Measurements from ENCODE around the gene ELANE. TPM values are rescaled to one million over a fixed set of nuclear protein-coding genes. Genes with fewer than 3 reads are reported as not detected.
A peak's percentile ranks its signal among the peaks of the same experiment; 100 is the strongest.

The ELANE gene
- total and polyA plus RNA-seq, 4 donors, result 1.4 to 21.0 (median 9.3) TPM

- peaks cover 0 to 77% (median 38%) of the 10 kb centered on the region in 4 donors for H3K36me3 ChIP-seq (ENCODE audit: control insufficient read depth in 4 of 4, insufficient read depth in 4 of 4, low read length in 4 of 4)
- H3K27me3 ChIP-seq (ENCODE audit: control insufficient read depth in 3 of 3, insufficient read depth in 3 of 3, low read length in 2 of 3), result no peaks in the 10 kb centered on the region
- H3K9ac ChIP-seq (ENCODE audit: insufficient read depth in 1 of 2, low read length in 2 of 2), result no peak overlapping the region
- H3K4me3 ChIP-seq, result no peak overlapping the region
- TF ChIP-seq CTCF (IDR thresholded peaks at IDR 0.05; ENCODE audit: control extremely low read depth, extremely low read depth), result no peak
- DNase-seq, result no peak
- H3K4me1 ChIP-seq (ENCODE audit: control insufficient read depth in 5 of 5, insufficient read depth in 5 of 5, low read length in 5 of 5), result no peaks in the 10 kb centered on the region
- ATAC-seq (ENCODE audit: insufficient read depth, low FRiP score), result peak; percentile 72
- no peak overlapping the region for H3K27ac ChIP-seq (ENCODE audit: low read depth in 1 of 2, low read length in 1 of 2)
- peaks cover 0 to 4% (median 0%) of the 10 kb centered on the region in 4 donors for H3K9me3 ChIP-seq (ENCODE audit: control insufficient read depth in 4 of 4, insufficient read depth in 3 of 4, low read length in 3 of 4)
- 86 to 91% methylated on average over 22 of the region's 22 CpGs for WGBS, 2 donors
Measured at GRCh38 chr19:883661-884211, 31.6 kb downstream of the ELANE start.

GRCh38 chr19:884420-885211 lies 32.5 kb downstream of the ELANE start:
- no peak for TF ChIP-seq CTCF (IDR thresholded peaks at IDR 0.05; ENCODE audit: control extremely low read depth, extremely low read depth)
- Histone ChIP-seq H3K27me3 (ENCODE audit: control insufficient read depth in 3 of 3, insufficient read depth in 3 of 3, low read length in 2 of 3) (no peaks in the 10 kb centered on the region), H3K4me3 (no peak overlapping the region), H3K27ac (ENCODE audit: low read depth in 1 of 2, low read length in 1 of 2) (peak overlapping the region in 1 of 2 donors; percentile 3), H3K36me3 (ENCODE audit: control insufficient read depth in 4 of 4, insufficient read depth in 4 of 4, low read length in 4 of 4) (peaks cover 0 to 76% (median 42%) of the 10 kb centered on the region in 4 donors), H3K9me3 (ENCODE audit: control insufficient read depth in 4 of 4, insufficient read depth in 3 of 4, low read length in 3 of 4) (peaks cover 0 to 4% (median 0%) of the 10 kb centered on the region in 4 donors), H3K4me1 (ENCODE audit: control insufficient read depth in 5 of 5, insufficient read depth in 5 of 5, low read length in 5 of 5) (no peaks in the 10 kb centered on the region), H3K9ac (ENCODE audit: insufficient read depth in 1 of 2, low read length in 2 of 2) (no peak overlapping the region)
- 95 to 96% methylated on average over 51 of the region's 51 CpGs for WGBS, 2 donors
- no peak for DNase-seq
- ATAC-seq (ENCODE audit: insufficient read depth, low FRiP score), result no peak

GRCh38 chr19:885536-886224 lies 33.6 kb downstream of the ELANE start:
- WGBS, 2 donors, result 97% methylated on average over 63 to 64 of the region's 64 CpGs
- H3K27ac ChIP-seq (ENCODE audit: low read depth in 1 of 2, low read length in 1 of 2), result no peak overlapping the region
- peaks cover 0 to 76% (median 41%) of the 10 kb centered on the region in 4 donors for H3K36me3 ChIP-seq (ENCODE audit: control insufficient read depth in 4 of 4, insufficient read depth in 4 of 4, low read length in 4 of 4)
- H3K4me3 ChIP-seq, result no peak overlapping the region
- H3K9ac ChIP-seq (ENCODE audit: insufficient read depth in 1 of 2, low read length in 2 of 2), result no peak overlapping the region
- TF ChIP-seq CTCF (IDR thresholded peaks at IDR 0.05; ENCODE audit: control extremely low read depth, extremely low read depth), result no peak
- peaks cover 0 to 4% (median 0%) of the 10 kb centered on the region in 4 donors for H3K9me3 ChIP-seq (ENCODE audit: control insufficient read depth in 4 of 4, insufficient read depth in 3 of 4, low read length in 3 of 4)
- ATAC-seq (ENCODE audit: insufficient read depth, low FRiP score), result no peak
- H3K27me3 ChIP-seq (ENCODE audit: control insufficient read depth in 3 of 3, insufficient read depth in 3 of 3, low read length in 2 of 3), result no peaks in the 10 kb centered on the region
- DNase-seq, result no peak
- H3K4me1 ChIP-seq (ENCODE audit: control insufficient read depth in 5 of 5, insufficient read depth in 5 of 5, low read length in 5 of 5), result no peaks in the 10 kb centered on the region
